Vagina (tissue), 2 donors: ENCODE measurements around the gene HMGN1. TPM values are rescaled to one million over a fixed set of nuclear protein-coding genes. Genes with fewer than 3 reads are reported as not detected.

ENCODE experiments used
- DNase-seq, 2 donors: peaks; one replicate each; pipeline ENCODE4 v3.0.0-alpha.2; 2017; ENCODE audit errors: extremely low spot score in 2 of 2
- H3K27ac ChIP-seq: fragments of 200-600 bp; sonication (generic); one replicate; pipeline ENCODE4 v1.5.1; 2019
- H3K27me3 ChIP-seq: fragments of 200-600 bp; sonication (generic); one replicate; pipeline ENCODE4 v1.5.1; 2019
- H3K36me3 ChIP-seq, 2 donors: fragments of 200-600 bp; sonication (generic); one replicate each; pipeline ENCODE4 v1.5.1; 2017 to 2019
- H3K4me1 ChIP-seq: fragments of 200-600 bp; sonication (generic); one replicate; pipeline ENCODE4 v1.5.1; 2019
- H3K4me3 ChIP-seq, 2 donors: fragments of 200-600 bp; sonication (generic); 1 replicate in 1 of 2; 2 replicates in 1 of 2; pipeline ENCODE4 v1.5.1; 2016 to 2019
- H3K9me3 ChIP-seq: fragments of 200-600 bp; sonication (generic); one replicate; pipeline ENCODE4 v1.5.1; 2019
- POLR2A ChIP-seq, 2 donors: fragments of 450-650 bp; IDR thresholded peaks; one replicate each; pipeline ENCODE4 v1.6.1; 2017; ENCODE audit warnings: antibody characterized with exemption in 2 of 2, mild to moderate bottlenecking in 2 of 2, moderate library complexity in 2 of 2
- POLR2AphosphoS5 ChIP-seq, 2 donors: sonication (generic); formaldehyde crosslinking; IDR thresholded peaks; one replicate each; pipeline ENCODE4 v1.9.0; 2017; ENCODE audit warnings: antibody characterized with exemption in 2 of 2, mild to moderate bottlenecking in 2 of 2, low read depth in 1 of 2; ENCODE audit not compliant: insufficient read depth in 1 of 2
- intact Hi-C: fragments of 100-400 bp; cut with DNase I; formaldehyde crosslinking; loops from one replicate; pipeline ENCODE4 v1.15.1; 2023
- small RNA-seq: library from RNA; depleted of rRNA; stranded (forward); fragments of <200 nt; gene quantifications from one replicate; pipeline ENCODE3, GENCODE V24; 2016
- total RNA-seq: library from RNA; depleted of rRNA; stranded (reverse); fragments of >200 nt; gene quantifications from one replicate; pipeline ENCODE4 v1.2.3, GENCODE V29; 2016
- TF ChIP-seq, protein P1 (sequence below), 3 experiments: fragments of 450-650 bp in 2 of 3; fragments of 200-600 bp in 1 of 3; sonication (generic) in 1 of 3; IDR thresholded peaks; one replicate each; pipeline ENCODE4 v1.5.1; 2017 to 2019; ENCODE audit warnings: antibody characterized with exemption in 3 of 3, mild to moderate bottlenecking in 2 of 3, moderate library complexity in 2 of 3

The HMGN1 gene
- total RNA-seq, 1 donor from 2014 or later, result 82.0 TPM

GRCh38 chr21:39307466-39307865 is 41.4 kb downstream of the HMGN1 start:
- Histone ChIP-seq H3K9me3 (no peaks in the 10 kb centered on the region), H3K36me3 (peaks cover 0 to 11% of the 10 kb centered on the region in 2 donors), H3K4me1 (peaks cover 27% of the 10 kb centered on the region), H3K27me3 (no peaks in the 10 kb centered on the region), H3K27ac (no peak overlapping the region), H3K4me3 (no peak overlapping the region)
- intact Hi-C loops, result no loop called here
- TF ChIP-seq POLR2AphosphoS5 (IDR thresholded peaks at IDR 0.05; ENCODE audit: insufficient read depth in 1 of 2, low read depth in 1 of 2) (peak in 1 of 2 donors; percentile 11), POLR2A (IDR thresholded peaks at IDR 0.05) (no peak)
- TF ChIP-seq, protein P1, sequence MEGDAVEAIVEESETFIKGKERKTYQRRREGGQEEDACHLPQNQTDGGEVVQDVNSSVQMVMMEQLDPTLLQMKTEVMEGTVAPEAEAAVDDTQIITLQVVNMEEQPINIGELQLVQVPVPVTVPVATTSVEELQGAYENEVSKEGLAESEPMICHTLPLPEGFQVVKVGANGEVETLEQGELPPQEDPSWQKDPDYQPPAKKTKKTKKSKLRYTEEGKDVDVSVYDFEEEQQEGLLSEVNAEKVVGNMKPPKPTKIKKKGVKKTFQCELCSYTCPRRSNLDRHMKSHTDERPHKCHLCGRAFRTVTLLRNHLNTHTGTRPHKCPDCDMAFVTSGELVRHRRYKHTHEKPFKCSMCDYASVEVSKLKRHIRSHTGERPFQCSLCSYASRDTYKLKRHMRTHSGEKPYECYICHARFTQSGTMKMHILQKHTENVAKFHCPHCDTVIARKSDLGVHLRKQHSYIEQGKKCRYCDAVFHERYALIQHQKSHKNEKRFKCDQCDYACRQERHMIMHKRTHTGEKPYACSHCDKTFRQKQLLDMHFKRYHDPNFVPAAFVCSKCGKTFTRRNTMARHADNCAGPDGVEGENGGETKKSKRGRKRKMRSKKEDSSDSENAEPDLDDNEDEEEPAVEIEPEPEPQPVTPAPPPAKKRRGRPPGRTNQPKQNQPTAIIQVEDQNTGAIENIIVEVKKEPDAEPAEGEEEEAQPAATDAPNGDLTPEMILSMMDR (IDR thresholded peaks at IDR 0.05), result no peak
- no peak for DNase-seq

DNA sequence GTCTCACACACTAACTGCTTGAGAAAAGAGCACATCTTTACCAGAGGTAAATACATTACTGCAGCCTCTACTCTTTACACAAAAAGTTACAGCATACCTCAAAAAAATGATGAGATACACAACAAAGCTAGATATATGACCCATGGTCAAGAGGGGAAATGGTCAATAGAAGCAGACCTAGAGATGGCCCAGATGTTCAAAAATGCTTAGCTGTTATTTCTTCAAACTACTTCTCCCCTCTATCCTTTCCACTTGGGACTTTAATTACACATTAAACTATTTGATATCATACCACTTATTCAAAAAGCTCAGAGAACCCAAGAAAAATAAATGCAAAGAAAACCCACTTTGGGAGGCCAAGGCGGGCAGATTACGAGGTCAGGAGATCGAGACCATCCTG is 48.3 kb downstream of the HMGN1 start:
- Histone ChIP-seq H3K9me3 (no peaks in the 10 kb centered on the region), H3K27ac (no peak overlapping the region), H3K27me3 (no peaks in the 10 kb centered on the region), H3K4me1 (no peaks in the 10 kb centered on the region), H3K36me3 (peaks cover 0 to 22% of the 10 kb centered on the region in 2 donors), H3K4me3 (no peak overlapping the region)
- DNase-seq, result no peak
- no peak for TF ChIP-seq POLR2AphosphoS5 (IDR thresholded peaks at IDR 0.05; ENCODE audit: insufficient read depth in 1 of 2, low read depth in 1 of 2)
- TF ChIP-seq POLR2A (IDR thresholded peaks at IDR 0.05), result no peak
- TF ChIP-seq, protein P1 (IDR thresholded peaks at IDR 0.05), result no peak
- intact Hi-C loops, result no loop called here

- no peaks in the 10 kb centered on the region for H3K9me3 ChIP-seq
- peaks cover 0 to 47% of the 10 kb centered on the region in 2 donors for H3K36me3 ChIP-seq
- H3K27ac ChIP-seq, result no peak overlapping the region
- intact Hi-C loops, result no loop called here
- H3K4me3 ChIP-seq, result no peak overlapping the region
- no peak for DNase-seq
- no peaks in the 10 kb centered on the region for H3K4me1 ChIP-seq
- H3K27me3 ChIP-seq, result no peaks in the 10 kb centered on the region
- TF ChIP-seq POLR2AphosphoS5 (IDR thresholded peaks at IDR 0.05; ENCODE audit: insufficient read depth in 1 of 2, low read depth in 1 of 2), result no peak
- no peak for TF ChIP-seq POLR2A (IDR thresholded peaks at IDR 0.05)
- TF ChIP-seq, protein P1 (IDR thresholded peaks at IDR 0.05), result no peak
These were observed 52.0 kb downstream of the HMGN1 start for GRCh38 chr21:39296891-39297290.

Small RNA genes lying within 50 kb of the gene (small RNA-seq; reads per million reads assigned to genes)
- gene RF00019, result not detected

Other genes starting within 250 kb of the HMGN1 start
- gene PSMG1, start 165.6 kb downstream of the HMGN1 start, total RNA-seq, result 25.3 TPM
- gene BRWD1, start 35.5 kb downstream of the HMGN1 start, total RNA-seq, result 62.1 TPM
- not detected for gene LCA5L, start 96.7 kb upstream of the HMGN1 start, total RNA-seq
- gene SH3BGR, start 102.9 kb upstream of the HMGN1 start, total RNA-seq, result 1.2 TPM